GM23338 (cell line): ENCODE measurements around the gene MYO5B.

Experiments used
- CREB1 ChIP-seq: fragments of 250-450 bp; sonication (Bioruptor Pico); IDR thresholded peaks from 2 replicates; pipeline ENCODE4 v1.5.0; 2020; ENCODE audit warnings: low read depth, mild to moderate bottlenecking, moderate library complexity
- EZH2 ChIP-seq: fragments of 200-600 bp; sonication (generic); IDR thresholded peaks from one replicate; pipeline ENCODE4 v1.8.0; 2017; ENCODE audit warnings: antibody characterized with exemption, mild to moderate bottlenecking, low read depth; ENCODE audit not compliant: unreplicated experiment
- POLR2AphosphoS5 ChIP-seq: IDR thresholded peaks from 2 replicates; pipeline ENCODE4 v1.6.1; 2016; ENCODE audit warnings: antibody characterized with exemption, low read depth
- ZNF331 ChIP-seq: fragments of 250-450 bp; sonication (Bioruptor Pico); IDR thresholded peaks from 2 replicates; pipeline ENCODE4 v1.5.0; 2020; ENCODE audit warnings: low read depth, mild to moderate bottlenecking, moderate library complexity
- TF ChIP-seq, protein P1 (sequence below): IDR thresholded peaks from one replicate; pipeline ENCODE4 v1.6.1; 2018; ENCODE audit warnings: antibody characterized with exemption; ENCODE audit not compliant: unreplicated experiment
- TF ChIP-seq, protein P2 (sequence below), 2 experiments: fragments of 200-600 bp in 1 of 2; sonication (generic) in 1 of 2; conservative IDR thresholded peaks; 2 replicates each; pipeline versions ENCODE4 v1.5.1 to v1.6.1; 2016 to 2017; ENCODE audit warnings: antibody characterized with exemption in 2 of 2, low read depth in 2 of 2, mild to moderate bottlenecking in 2 of 2, moderate library complexity in 1 of 2

DNA sequence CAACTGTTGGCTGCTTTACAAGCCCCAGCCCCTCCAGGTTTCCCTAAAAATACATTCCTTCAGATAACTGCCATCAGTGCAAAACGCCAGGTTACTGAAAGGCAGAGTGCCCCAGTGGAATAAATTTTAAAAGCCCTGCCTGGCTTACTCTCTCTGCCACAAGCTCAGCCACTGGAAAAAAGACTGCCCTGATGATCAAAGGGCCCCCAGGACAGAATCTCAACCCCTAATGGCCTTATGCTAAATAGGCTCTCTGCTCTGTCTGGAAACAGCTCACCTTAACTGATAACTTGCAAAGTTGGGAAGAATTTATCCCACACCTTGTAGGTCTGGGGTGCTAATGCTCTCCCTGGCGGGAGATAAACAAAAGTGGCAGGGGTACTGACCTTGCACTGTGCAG is 37.5 kb upstream of the MYO5B start:
- TF ChIP-seq, protein P1, sequence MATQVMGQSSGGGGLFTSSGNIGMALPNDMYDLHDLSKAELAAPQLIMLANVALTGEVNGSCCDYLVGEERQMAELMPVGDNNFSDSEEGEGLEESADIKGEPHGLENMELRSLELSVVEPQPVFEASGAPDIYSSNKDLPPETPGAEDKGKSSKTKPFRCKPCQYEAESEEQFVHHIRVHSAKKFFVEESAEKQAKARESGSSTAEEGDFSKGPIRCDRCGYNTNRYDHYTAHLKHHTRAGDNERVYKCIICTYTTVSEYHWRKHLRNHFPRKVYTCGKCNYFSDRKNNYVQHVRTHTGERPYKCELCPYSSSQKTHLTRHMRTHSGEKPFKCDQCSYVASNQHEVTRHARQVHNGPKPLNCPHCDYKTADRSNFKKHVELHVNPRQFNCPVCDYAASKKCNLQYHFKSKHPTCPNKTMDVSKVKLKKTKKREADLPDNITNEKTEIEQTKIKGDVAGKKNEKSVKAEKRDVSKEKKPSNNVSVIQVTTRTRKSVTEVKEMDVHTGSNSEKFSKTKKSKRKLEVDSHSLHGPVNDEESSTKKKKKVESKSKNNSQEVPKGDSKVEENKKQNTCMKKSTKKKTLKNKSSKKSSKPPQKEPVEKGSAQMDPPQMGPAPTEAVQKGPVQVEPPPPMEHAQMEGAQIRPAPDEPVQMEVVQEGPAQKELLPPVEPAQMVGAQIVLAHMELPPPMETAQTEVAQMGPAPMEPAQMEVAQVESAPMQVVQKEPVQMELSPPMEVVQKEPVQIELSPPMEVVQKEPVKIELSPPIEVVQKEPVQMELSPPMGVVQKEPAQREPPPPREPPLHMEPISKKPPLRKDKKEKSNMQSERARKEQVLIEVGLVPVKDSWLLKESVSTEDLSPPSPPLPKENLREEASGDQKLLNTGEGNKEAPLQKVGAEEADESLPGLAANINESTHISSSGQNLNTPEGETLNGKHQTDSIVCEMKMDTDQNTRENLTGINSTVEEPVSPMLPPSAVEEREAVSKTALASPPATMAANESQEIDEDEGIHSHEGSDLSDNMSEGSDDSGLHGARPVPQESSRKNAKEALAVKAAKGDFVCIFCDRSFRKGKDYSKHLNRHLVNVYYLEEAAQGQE: no peak
- TF ChIP-seq, protein P2, sequence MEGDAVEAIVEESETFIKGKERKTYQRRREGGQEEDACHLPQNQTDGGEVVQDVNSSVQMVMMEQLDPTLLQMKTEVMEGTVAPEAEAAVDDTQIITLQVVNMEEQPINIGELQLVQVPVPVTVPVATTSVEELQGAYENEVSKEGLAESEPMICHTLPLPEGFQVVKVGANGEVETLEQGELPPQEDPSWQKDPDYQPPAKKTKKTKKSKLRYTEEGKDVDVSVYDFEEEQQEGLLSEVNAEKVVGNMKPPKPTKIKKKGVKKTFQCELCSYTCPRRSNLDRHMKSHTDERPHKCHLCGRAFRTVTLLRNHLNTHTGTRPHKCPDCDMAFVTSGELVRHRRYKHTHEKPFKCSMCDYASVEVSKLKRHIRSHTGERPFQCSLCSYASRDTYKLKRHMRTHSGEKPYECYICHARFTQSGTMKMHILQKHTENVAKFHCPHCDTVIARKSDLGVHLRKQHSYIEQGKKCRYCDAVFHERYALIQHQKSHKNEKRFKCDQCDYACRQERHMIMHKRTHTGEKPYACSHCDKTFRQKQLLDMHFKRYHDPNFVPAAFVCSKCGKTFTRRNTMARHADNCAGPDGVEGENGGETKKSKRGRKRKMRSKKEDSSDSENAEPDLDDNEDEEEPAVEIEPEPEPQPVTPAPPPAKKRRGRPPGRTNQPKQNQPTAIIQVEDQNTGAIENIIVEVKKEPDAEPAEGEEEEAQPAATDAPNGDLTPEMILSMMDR (conservative IDR thresholded peaks at IDR 0.05; ENCODE audit: low read depth in 2 of 2): no peak
- no peak for TF ChIP-seq CREB1 (CRISPR knock-in tag)
- TF ChIP-seq POLR2AphosphoS5: no peak
- no peak for TF ChIP-seq EZH2
- TF ChIP-seq ZNF331: no peak
